Kidney epithelial cell (primary cell): ENCODE data around the gene SSBP2. TPM values are rescaled to one million over a fixed set of nuclear protein-coding genes. Genes with fewer than 3 reads are reported as not detected.

Experiments used
- DNase-seq: peaks from one replicate; pipeline ENCODE4 v3.0.0-alpha.2; 2010; ENCODE audit warnings: low read depth
- H3K27me3 ChIP-seq: 2 replicates; pipeline ENCODE4 v1.6.0; 2011; ENCODE audit warnings: low read length; ENCODE audit not compliant: control insufficient read depth, insufficient read depth
- H3K36me3 ChIP-seq: 2 replicates; pipeline ENCODE4 v1.5.1; 2011; ENCODE audit warnings: low read length; ENCODE audit not compliant: control insufficient read depth, insufficient read depth
- H3K4me3 ChIP-seq: 2 replicates; pipeline ENCODE4 v1.5.1; 2011; ENCODE audit warnings: low read depth, mild to moderate bottlenecking, control low read depth, low read length
- CTCF ChIP-seq: IDR thresholded peaks from 2 replicates; pipeline ENCODE4 v1.5.1; 2011; ENCODE audit warnings: mild to moderate bottlenecking, moderate library complexity, low read length, control low read depth, inconsistent platforms; ENCODE audit not compliant: insufficient read depth, poor library complexity, severe bottlenecking
- total RNA-seq: library from RNA; depleted of rRNA; stranded (reverse); fragments of >200 nt; gene quantifications from 2 replicates; pipeline ENCODE4 v1.2.3, GENCODE V29; 2015

Gene SSBP2
- total RNA-seq, 1 donor from 2014 or later = 5.3 TPM

GRCh38 chr5:81575924-81576323, 175.0 kb downstream of the SSBP2 start:
- Histone ChIP-seq H3K4me3 (no peak overlapping the region), H3K36me3 (no peaks in the 10 kb centered on the region), H3K27me3 (no peaks in the 10 kb centered on the region)
- no peak for TF ChIP-seq CTCF
- no peak for DNase-seq

- Histone ChIP-seq H3K4me3 (no peak overlapping the region), H3K27me3 (no peaks in the 10 kb centered on the region), H3K36me3 (no peaks in the 10 kb centered on the region)
- no peak for DNase-seq
- no peak for TF ChIP-seq CTCF
Measured at GRCh38 chr5:81572201-81572600, 178.7 kb downstream of the SSBP2 start.

- Histone ChIP-seq H3K27me3 (no peaks in the 10 kb centered on the region), H3K4me3 (no peak overlapping the region), H3K36me3 (no peaks in the 10 kb centered on the region)
- no peak for DNase-seq
- no peak for TF ChIP-seq CTCF
Measured at GRCh38 chr5:81558188-81558587, 192.7 kb downstream of the SSBP2 start.

GRCh38 chr5:81556809-81557208, 194.1 kb downstream of the SSBP2 start:
- Histone ChIP-seq H3K4me3 (no peak overlapping the region), H3K27me3 (no peaks in the 10 kb centered on the region), H3K36me3 (no peaks in the 10 kb centered on the region)
- TF ChIP-seq CTCF = no peak
- DNase-seq = no peak

- Histone ChIP-seq H3K4me3 (no peak overlapping the region), H3K27me3 (no peaks in the 10 kb centered on the region)
- TF ChIP-seq CTCF = no peak
Measured at GRCh38 chr5:81555865-81556264, 195.0 kb downstream of the SSBP2 start.

GRCh38 chr5:81554647-81555046, 196.2 kb downstream of the SSBP2 start:
- no peak for DNase-seq
- Histone ChIP-seq H3K27me3 (no peaks in the 10 kb centered on the region), H3K36me3 (no peaks in the 10 kb centered on the region), H3K4me3 (no peak overlapping the region)
- no peak for TF ChIP-seq CTCF

More at GRCh38 chr5:81555865-81556264, 195.0 kb downstream of the SSBP2 start:
- DNase-seq = no peak
- H3K36me3 ChIP-seq = no peaks in the 10 kb centered on the region
